HG03095 (cell line): ENCODE results near the gene ABT1.
"Not testable (repeated sequence)": the region's sequence is repeated elsewhere in the genome, so short reads cannot be mapped to it uniquely, and the experiment has no call there.

Experiments
- ATAC-seq: cut with Tn5 transposase; IDR thresholded peaks from one replicate; pipeline ENCODE4 v1.9.1; 2021; ENCODE audit warnings: moderate library complexity; ENCODE audit not compliant: unreplicated experiment

The ABT1 gene

GRCh38 chr6:26596579-26597388, at the start of gene ABT1:
TSS of gene ABT1 (plus strand) at chr6:26596953. CDS start at chr6:26596983, 30 bp downstream.
- ATAC-seq, result peak; percentile 71

- ATAC-seq, result not testable (repeated sequence)
Measured at GRCh38 chr6:26547363-26547762, 49.4 kb upstream of the ABT1 start.

GRCh38 chr6:26550250-26550993, 46.3 kb upstream of the ABT1 start:
- no peak for ATAC-seq

GRCh38 chr6:26552205-26552604, 44.5 kb upstream of the ABT1 start:
- no peak for ATAC-seq

- ATAC-seq, result no peak
Measured at GRCh38 chr6:26552640-26553188, 44.0 kb upstream of the ABT1 start.

- ATAC-seq, result no peak
Measured at GRCh38 chr6:26553264-26553634, 43.5 kb upstream of the ABT1 start.

- ATAC-seq, result no peak
Measured at GRCh38 chr6:26553635-26554446, 42.9 kb upstream of the ABT1 start.

GRCh38 chr6:26554447-26554696, 42.4 kb upstream of the ABT1 start:
- ATAC-seq, result no peak

- no peak for ATAC-seq
Measured at GRCh38 chr6:26554697-26555504, 41.9 kb upstream of the ABT1 start.

GRCh38 chr6:26555505-26556262, 41.1 kb upstream of the ABT1 start:
- ATAC-seq, result no peak

- ATAC-seq, result no peak
Measured at GRCh38 chr6:26556263-26557070, 40.3 kb upstream of the ABT1 start.

- no peak for ATAC-seq
Measured at GRCh38 chr6:26561533-26562466, 35.0 kb upstream of the ABT1 start.

- ATAC-seq, result no peak
Measured at GRCh38 chr6:26563488-26563887, 33.3 kb upstream of the ABT1 start.

GRCh38 chr6:26568601-26569432, 27.9 kb upstream of the ABT1 start:
- ATAC-seq, result peak; percentile 49

GRCh38 chr6:26569433-26569764, 27.4 kb upstream of the ABT1 start:
- no peak for ATAC-seq

- no peak for ATAC-seq
Measured at GRCh38 chr6:26570027-26570809, 26.5 kb upstream of the ABT1 start.
